ENCODE data around the gene FZR1. TPM values are rescaled to one million over a fixed set of nuclear protein-coding genes. Genes with fewer than 3 reads are reported as not detected.

The FZR1 gene
- total and polyA plus RNA-seq, 9 of the 15 experiments (the other 6 are each of a cell fraction or from before 2014, with no cell fraction given): 0.18 to 48.0 (median 22.2) TPM

DNA sequence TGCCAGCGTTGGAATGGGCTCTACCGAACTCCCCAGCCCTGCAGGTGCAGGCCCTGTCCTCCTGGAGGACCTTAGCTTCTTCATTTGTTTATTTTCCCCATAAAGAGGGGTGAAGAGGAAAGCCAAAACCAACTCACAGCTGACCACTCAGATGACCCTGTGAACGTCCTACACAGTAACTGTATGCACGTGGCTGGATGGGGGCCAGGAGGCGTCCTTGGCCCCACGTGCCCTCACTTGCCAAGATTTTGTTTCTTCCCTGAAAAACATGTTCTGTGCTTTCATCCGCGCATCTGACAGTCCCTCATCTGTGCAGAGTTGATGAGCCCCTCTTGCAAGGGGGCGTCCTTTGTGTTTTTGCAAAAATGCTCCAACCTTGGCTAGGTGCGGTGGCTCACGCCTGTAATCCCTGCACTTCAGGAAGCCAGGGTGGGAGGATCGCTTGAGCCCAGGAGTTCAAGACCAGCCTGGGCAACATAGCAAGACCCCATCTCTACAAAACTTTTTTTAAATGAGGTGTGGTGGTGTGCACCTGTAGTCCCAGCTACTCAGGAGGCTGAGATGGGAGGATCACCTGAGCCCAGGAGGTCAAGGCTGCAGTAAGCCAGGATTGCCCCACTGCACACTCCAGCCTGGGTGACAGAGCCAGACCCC, 27.6 kb downstream of the FZR1 start:
- H3K9ac ChIP-seq (ENCODE audit: insufficient read depth in 1 of 2, low read depth in 2 of 2, low read length in 2 of 2): no peak overlapping the region
- peaks cover 58% of the 10 kb centered on the region; the same call in 2 of the 3 replicates for H3K36me3 ChIP-seq (ENCODE audit: control insufficient read depth, insufficient read depth, low read length)
- no peaks in the 10 kb centered on the region for H3K9me3 ChIP-seq (replicated peaks; ENCODE audit: control insufficient read depth, insufficient read depth, low read depth, low read length)
- ChIA-PET CTCF (ENCODE audit: low intra/inter-chr PET ratio) (no interaction called here), POLR2A (no interaction called here)
- TF ChIP-seq NFIC (IDR thresholded peaks at IDR 0.05) (0 out of 2 replicates have a peak, but pooled peaks have one; percentile 21), BHLHE40 (IDR thresholded peaks at IDR 0.05; ENCODE audit: low read length) (0 out of 2 replicates have a peak, but pooled peaks have one; percentile 7), ZNF121 (CRISPR knock-in tag; conservative IDR thresholded peaks at IDR 0.05) (peak; percentile 80), HNRNPK (IDR thresholded peaks at IDR 0.05; ENCODE audit: low read depth, low read length, poor library complexity, severe bottlenecking) (no peak), SMAD2 (IDR thresholded peaks at IDR 0.05; ENCODE audit: low read depth, low read length) (no peak)
- TF ChIP-seq, protein P1, sequence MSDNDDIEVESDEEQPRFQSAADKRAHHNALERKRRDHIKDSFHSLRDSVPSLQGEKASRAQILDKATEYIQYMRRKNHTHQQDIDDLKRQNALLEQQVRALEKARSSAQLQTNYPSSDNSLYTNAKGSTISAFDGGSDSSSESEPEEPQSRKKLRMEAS (CRISPR knock-in tag; IDR thresholded peaks at IDR 0.05): 0 out of 2 replicates have a peak, but pooled peaks have one; percentile 27
- H3K4me1 ChIP-seq (replicated peaks in 1 of 2; ENCODE audit: control insufficient read depth in 2 of 2, insufficient read depth in 2 of 2, low read length in 2 of 2): peaks cover 3 to 39% of the 10 kb centered on the region in 2 experiments; a peak in 3 of 5 replicates
- FAIRE-seq: no peak
- no peak for DNase-seq (ENCODE audit: extremely low read depth in 1 of 4, low spot score in 3 of 4)
- in situ Hi-C loops (cut with MboI) (no loop called here), intact Hi-C loops (cut with micrococcal nuclease) (no loop called here)
- H2AFZ ChIP-seq (ENCODE audit: low read depth, low read length): no peak overlapping the region
- no peaks in the 10 kb centered on the region for H3K79me2 ChIP-seq (ENCODE audit: control insufficient read depth, insufficient read depth, low read length)
- 85% methylated on average over 12 of the region's 12 CpGs for WGBS (ENCODE audit: insufficient coverage, low coverage, missing lambda C conversion rate)
- H3K4me2 ChIP-seq (ENCODE audit: insufficient read depth, low read length): no peak overlapping the region
- ATAC-seq: no peak
- no TSS peak for BruUV-seq (replicated peaks)
- no peak overlapping the region for H3K27ac ChIP-seq (ENCODE audit: extremely low read depth, low read depth, low read length)
- H3K27me3 ChIP-seq (ENCODE audit: control insufficient read depth in 2 of 2, insufficient read depth in 2 of 2, low read length in 2 of 2): no peaks in the 10 kb centered on the region
- no peak overlapping the region for H3K4me3 ChIP-seq
- H4K20me1 ChIP-seq (replicated peaks; ENCODE audit: control insufficient read depth, insufficient read depth, low read length): 0 out of 2 replicates have a peak, but pooled peaks cover 5% of the 10 kb centered on the region
- no peaks in the 10 kb centered on the region for H3K9me1 ChIP-seq (ENCODE audit: control insufficient read depth, insufficient read depth, low read length)
